Hepatocyte (in vitro differentiated cells): ENCODE data around the gene ACOX3. TPM values are rescaled to one million over a fixed set of nuclear protein-coding genes. Genes with fewer than 3 reads are reported as not detected.
"Not testable (repeated sequence)": the region's sequence is repeated elsewhere in the genome, so short reads cannot be mapped to it uniquely, and the experiment has no call there.

Source experiments
- DNase-seq: peaks from one replicate; pipeline ENCODE4 v3.0.0-alpha.2; 2016; ENCODE audit warnings: low spot score
- H2AFZ ChIP-seq: fragments of 200-600 bp; sonication (generic); 2 replicates; pipeline ENCODE4 v1.6.0; 2016; ENCODE audit warnings: antibody characterized with exemption, mild to moderate bottlenecking
- H3K27ac ChIP-seq: fragments of 200-600 bp; sonication (generic); 2 replicates; pipeline ENCODE4 v1.5.1; 2016; ENCODE audit warnings: mild to moderate bottlenecking
- H3K27me3 ChIP-seq: fragments of 200-600 bp; sonication (generic); 2 replicates; pipeline ENCODE4 v1.6.1; 2016
- H3K36me3 ChIP-seq: fragments of 200-600 bp; sonication (generic); replicated peaks from 2 replicates; pipeline ENCODE4 v1.5.1; 2016; ENCODE audit warnings: low read depth; ENCODE audit not compliant: insufficient read depth
- H3K4me1 ChIP-seq: fragments of 200-600 bp; sonication (generic); 2 replicates; pipeline ENCODE4 v1.5.1; 2016; ENCODE audit warnings: mild to moderate bottlenecking, moderate library complexity; ENCODE audit not compliant: insufficient read depth
- H3K4me2 ChIP-seq: fragments of 200-600 bp; sonication (generic); 2 replicates; pipeline ENCODE4 v1.6.0; 2016
- H3K4me3 ChIP-seq: fragments of 200-600 bp; sonication (generic); 2 replicates; pipeline ENCODE4 v1.5.1; 2016; ENCODE audit warnings: mild to moderate bottlenecking
- H3K79me2 ChIP-seq: fragments of 200-600 bp; sonication (generic); 2 replicates; pipeline ENCODE4 v1.6.0; 2017; ENCODE audit warnings: mild to moderate bottlenecking
- H3K9me2 ChIP-seq: fragments of 200-600 bp; sonication (generic); replicated peaks from 2 replicates; pipeline ENCODE4 v1.6.0; 2017; ENCODE audit warnings: mild to moderate bottlenecking; ENCODE audit not compliant: insufficient read depth
- H3K9me3 ChIP-seq: fragments of 200-600 bp; sonication (generic); 2 replicates; pipeline ENCODE4 v1.5.1; 2016; ENCODE audit warnings: low read depth, mild to moderate bottlenecking
- H4K20me1 ChIP-seq: fragments of 200-600 bp; sonication (generic); 2 replicates; pipeline ENCODE4 v1.6.0; 2016; ENCODE audit warnings: mild to moderate bottlenecking; ENCODE audit not compliant: insufficient read depth, poor library complexity, severe bottlenecking
- EZH2 ChIP-seq: fragments of 200-600 bp; sonication (generic); IDR thresholded peaks from 2 replicates; pipeline ENCODE4 v1.6.1; 2016; ENCODE audit warnings: antibody characterized with exemption, mild to moderate bottlenecking, borderline replicate concordance
- EZH2phosphoT487 ChIP-seq: fragments of 200-600 bp; sonication (generic); IDR thresholded peaks from one replicate; pipeline ENCODE4 v1.6.1; 2018; ENCODE audit warnings: antibody characterized with exemption, mild to moderate bottlenecking, low read depth, moderate library complexity; ENCODE audit not compliant: unreplicated experiment, severe bottlenecking
- WGBS: methylation state at CpG from one replicate; pipeline ENCODE4 v1.1.6; 2016; ENCODE audit warnings: low lambda C conversion rate; ENCODE audit errors: missing lambda C conversion rate; 5-methylcytosine and 5-hydroxymethylcytosine counted together
- polyA plus RNA-seq: library from polyadenylated mRNA; unstranded; fragments of >200 nt; fragmentation: Nextera tagmentation; extraction: Ambion mirVana; gene quantifications from 2 replicates; pipeline ENCODE4 v1.2.1, GENCODE V29; 2016
- total RNA-seq: library from RNA; depleted of rRNA; stranded (reverse); fragments of >200 nt; gene quantifications from 2 replicates; pipeline ENCODE4 v1.2.3, GENCODE V29; 2014
- TF ChIP-seq, protein P1 (sequence below): fragments of 200-600 bp; sonication (generic); IDR thresholded peaks from 2 replicates; pipeline ENCODE4 v1.5.1; 2016; ENCODE audit warnings: antibody characterized with exemption, mild to moderate bottlenecking; ENCODE audit not compliant: poor library complexity

Gene ACOX3
- total and polyA plus RNA-seq, 2 experiments from 2014 or later: 17.6 to 22.5 TPM

DNA sequence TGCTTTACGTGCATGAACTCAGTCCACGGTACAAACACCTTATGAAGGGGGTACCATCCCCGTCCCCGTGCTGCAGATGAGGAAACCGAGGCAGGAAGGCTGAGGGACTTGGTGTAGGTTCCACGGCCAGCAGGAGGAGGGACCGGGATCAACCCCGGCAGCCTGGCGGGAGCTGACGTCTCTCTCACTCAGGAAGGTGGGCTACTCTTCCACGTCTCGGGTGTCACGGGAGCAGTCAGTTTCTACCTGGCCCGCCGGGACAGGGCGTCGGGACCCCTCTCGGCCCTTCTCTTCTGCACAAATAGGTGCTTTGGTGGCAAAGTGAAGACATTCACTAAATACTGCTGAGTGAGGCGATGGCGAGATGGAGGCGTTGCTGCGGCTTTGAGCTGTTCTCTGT is 53.3 kb downstream of the ACOX3 start:
- H3K9me2 ChIP-seq: no peaks in the 10 kb centered on the region
- H3K27ac ChIP-seq: no peak overlapping the region
- no peaks in the 10 kb centered on the region for H3K9me3 ChIP-seq
- H3K36me3 ChIP-seq: no peaks in the 10 kb centered on the region
- TF ChIP-seq, protein P1, sequence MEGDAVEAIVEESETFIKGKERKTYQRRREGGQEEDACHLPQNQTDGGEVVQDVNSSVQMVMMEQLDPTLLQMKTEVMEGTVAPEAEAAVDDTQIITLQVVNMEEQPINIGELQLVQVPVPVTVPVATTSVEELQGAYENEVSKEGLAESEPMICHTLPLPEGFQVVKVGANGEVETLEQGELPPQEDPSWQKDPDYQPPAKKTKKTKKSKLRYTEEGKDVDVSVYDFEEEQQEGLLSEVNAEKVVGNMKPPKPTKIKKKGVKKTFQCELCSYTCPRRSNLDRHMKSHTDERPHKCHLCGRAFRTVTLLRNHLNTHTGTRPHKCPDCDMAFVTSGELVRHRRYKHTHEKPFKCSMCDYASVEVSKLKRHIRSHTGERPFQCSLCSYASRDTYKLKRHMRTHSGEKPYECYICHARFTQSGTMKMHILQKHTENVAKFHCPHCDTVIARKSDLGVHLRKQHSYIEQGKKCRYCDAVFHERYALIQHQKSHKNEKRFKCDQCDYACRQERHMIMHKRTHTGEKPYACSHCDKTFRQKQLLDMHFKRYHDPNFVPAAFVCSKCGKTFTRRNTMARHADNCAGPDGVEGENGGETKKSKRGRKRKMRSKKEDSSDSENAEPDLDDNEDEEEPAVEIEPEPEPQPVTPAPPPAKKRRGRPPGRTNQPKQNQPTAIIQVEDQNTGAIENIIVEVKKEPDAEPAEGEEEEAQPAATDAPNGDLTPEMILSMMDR: no peak
- TF ChIP-seq EZH2 (no peak), EZH2phosphoT487 (no peak)
- H4K20me1 ChIP-seq: no peaks in the 10 kb centered on the region
- H2AFZ ChIP-seq: no peak overlapping the region
- no peaks in the 10 kb centered on the region for H3K79me2 ChIP-seq
- DNase-seq: no peak
- no peaks in the 10 kb centered on the region for H3K4me1 ChIP-seq
- no peak overlapping the region for H3K4me2 ChIP-seq
- H3K4me3 ChIP-seq: no peak overlapping the region
- H3K27me3 ChIP-seq: no peaks in the 10 kb centered on the region
- 94% methylated on average over 22 of the region's 22 CpGs for WGBS

DNA sequence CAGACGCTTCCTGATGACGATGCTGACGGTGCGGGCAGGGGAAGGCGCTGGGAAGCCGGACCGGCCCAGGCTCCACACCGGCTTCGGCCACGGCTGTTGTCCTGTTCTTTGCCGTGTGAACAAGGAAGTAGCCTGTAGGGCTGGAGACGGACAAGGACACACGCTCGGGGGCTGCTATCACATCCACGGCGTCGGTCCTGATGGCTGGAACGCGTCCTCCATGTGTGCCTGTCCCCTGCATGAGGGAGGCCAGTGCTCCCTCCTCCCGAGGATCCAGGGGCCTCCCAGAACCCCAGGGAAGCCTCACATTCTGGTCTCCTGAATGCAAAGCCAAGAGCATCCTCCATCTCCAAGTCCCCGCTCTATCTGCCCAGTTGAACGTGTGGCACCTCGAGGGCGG is 53.8 kb downstream of the ACOX3 start:
- no peak for TF ChIP-seq EZH2phosphoT487
- no peak for TF ChIP-seq EZH2
- TF ChIP-seq, protein P1: no peak
- no peak overlapping the region for H3K4me3 ChIP-seq
- H3K27ac ChIP-seq: no peak overlapping the region
- no peak overlapping the region for H2AFZ ChIP-seq
- no peaks in the 10 kb centered on the region for H3K27me3 ChIP-seq
- no peaks in the 10 kb centered on the region for H3K79me2 ChIP-seq
- DNase-seq: no peak
- no peaks in the 10 kb centered on the region for H3K9me2 ChIP-seq
- no peaks in the 10 kb centered on the region for H3K36me3 ChIP-seq
- no peaks in the 10 kb centered on the region for H3K9me3 ChIP-seq
- H3K4me1 ChIP-seq: no peaks in the 10 kb centered on the region
- 97% methylated on average over 24 of the region's 24 CpGs for WGBS
- no peak overlapping the region for H3K4me2 ChIP-seq
- no peaks in the 10 kb centered on the region for H4K20me1 ChIP-seq

DNA sequence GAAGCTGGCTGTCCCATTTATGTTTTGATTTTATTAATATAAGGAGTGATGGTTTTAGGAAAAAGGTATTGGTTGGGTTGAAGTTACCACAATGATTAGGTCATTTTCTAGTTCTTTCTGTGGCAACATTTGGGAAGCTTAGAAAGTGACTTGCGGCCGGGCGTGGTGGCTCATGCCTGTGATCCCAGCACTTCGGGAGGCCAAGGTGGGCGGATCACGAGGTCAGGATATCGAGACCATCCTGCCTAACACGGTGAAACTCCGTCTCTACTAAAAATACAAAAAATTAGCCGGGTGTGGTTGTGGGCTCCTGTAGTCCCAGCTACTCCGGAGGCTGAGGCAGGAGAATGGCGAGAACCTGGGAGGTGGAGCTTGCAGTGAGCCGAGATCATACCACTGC is 54.4 kb downstream of the ACOX3 start:
- not testable (repeated sequence) for H2AFZ ChIP-seq, H3K9me2 ChIP-seq, H3K4me1 ChIP-seq, H3K9me3 ChIP-seq, H3K79me2 ChIP-seq, H3K27me3 ChIP-seq, H3K27ac ChIP-seq, DNase-seq, H3K4me3 ChIP-seq, H4K20me1 ChIP-seq, H3K4me2 ChIP-seq, H3K36me3 ChIP-seq
- WGBS: 94% methylated on average over 13 of the region's 13 CpGs

DNA sequence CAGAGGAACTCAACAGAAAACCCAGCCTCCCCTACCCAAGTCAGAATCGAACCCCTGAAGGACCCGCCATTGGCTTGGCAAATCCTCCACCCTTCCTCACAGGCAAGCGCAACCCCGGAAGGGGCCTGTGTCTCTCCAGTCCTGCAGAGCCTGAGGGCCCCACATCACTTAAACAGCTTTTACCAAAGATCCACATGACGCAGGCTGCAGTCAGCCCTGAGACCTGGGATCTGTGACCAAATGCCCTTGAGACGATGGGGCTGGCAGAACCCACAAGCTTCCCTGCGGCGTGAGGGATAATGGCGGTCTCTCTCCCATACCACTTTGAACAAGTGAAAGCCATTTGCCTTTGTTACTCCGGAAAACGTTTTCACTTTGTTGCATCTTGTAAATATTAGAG is 54.9 kb downstream of the ACOX3 start:
- H3K4me3 ChIP-seq: no peak overlapping the region
- no peaks in the 10 kb centered on the region for H4K20me1 ChIP-seq
- no peaks in the 10 kb centered on the region for H3K79me2 ChIP-seq
- WGBS: 95% methylated on average over 11 of the region's 11 CpGs
- H3K9me2 ChIP-seq: no peaks in the 10 kb centered on the region
- DNase-seq: no peak
- no peak overlapping the region for H3K27ac ChIP-seq
- H3K9me3 ChIP-seq: no peaks in the 10 kb centered on the region
- H3K4me1 ChIP-seq: no peaks in the 10 kb centered on the region
- H3K36me3 ChIP-seq: no peaks in the 10 kb centered on the region
- no peak overlapping the region for H3K4me2 ChIP-seq
- H2AFZ ChIP-seq: no peak overlapping the region
- TF ChIP-seq EZH2phosphoT487 (no peak), EZH2 (no peak)
- TF ChIP-seq, protein P1: no peak
- no peaks in the 10 kb centered on the region for H3K27me3 ChIP-seq
